Endothelial cell of umbilical vein (primary cell): ENCODE data around the gene CTNND1. TPM values are rescaled to one million over a fixed set of nuclear protein-coding genes. Genes with fewer than 3 reads are reported as not detected.

ENCODE experiments used
- BruUV-seq: library from RNA; stranded (reverse); fragments of 400-500 nt; replicated peaks from 2 replicates; lab custom pipeline; 2021; lab: Mats Ljungman, UMichigan
- CTCF ChIA-PET: fragments of 300-600, 350-600 bp; sonication (Branson Sonifier 250); formaldehyde crosslinking; loops from one replicate; lab custom pipeline; 2021; ENCODE audit warnings: antibody characterized with exemption, inconsistent platforms; lab: Charles Lee
- POLR2A ChIA-PET: fragments of 300-600, 350-600 bp; sonication (Branson Sonifier 250); formaldehyde crosslinking; loops from one replicate; lab custom pipeline; 2021; ENCODE audit warnings: antibody characterized with exemption, inconsistent platforms; lab: Charles Lee
- DNase-seq: peaks from one replicate; pipeline ENCODE4 v3.0.0-alpha.2; 2011; ENCODE audit warnings: low read depth, low spot score
- FAIRE-seq: peaks from 2 replicates; lab custom pipeline; 2011; peaks lifted over from hg19 to GRCh38; lab: Jason Lieb, UNC
- H2AFZ ChIP-seq: 2 replicates; pipeline ENCODE4 v1.6.0; 2012; ENCODE audit warnings: low read depth, low read length, control low read depth, inconsistent platforms
- H3K27ac ChIP-seq: 2 replicates; pipeline ENCODE4 v1.5.1; 2011; ENCODE audit warnings: low read depth, mild to moderate bottlenecking, control low read depth, low read length, moderate library complexity; ENCODE audit not compliant: insufficient read depth
- H3K27me3 ChIP-seq, 2 experiments: 2 replicates each; pipeline versions ENCODE4 v1.6.0 to v1.6.1; 2011; ENCODE audit warnings: low read length in 2 of 2, mixed read lengths in 1 of 2; ENCODE audit not compliant: control insufficient read depth in 2 of 2, insufficient read depth in 2 of 2
- H3K36me3 ChIP-seq, 2 experiments: 2 replicates in 1 of 2; 3 replicates in 1 of 2; pipeline ENCODE4 v1.5.1; 2011; ENCODE audit warnings: low read length in 2 of 2, mild to moderate bottlenecking in 1 of 2, moderate library complexity in 1 of 2; ENCODE audit not compliant: control insufficient read depth in 2 of 2, insufficient read depth in 2 of 2; ENCODE audit errors: extremely low read depth in 1 of 2
- H3K4me1 ChIP-seq: 3 replicates; pipeline ENCODE4 v1.5.1; 2011; ENCODE audit warnings: mild to moderate bottlenecking, low read length; ENCODE audit not compliant: control insufficient read depth, insufficient read depth; ENCODE audit errors: extremely low read depth
- H3K4me2 ChIP-seq: 2 replicates; pipeline ENCODE4 v1.6.1; 2011; ENCODE audit warnings: low read length, control low read depth, mixed read lengths; ENCODE audit not compliant: insufficient read depth
- H3K4me3 ChIP-seq, 3 experiments: fragments of 200-600 bp in 1 of 3; sonication (generic), shearing (Covaris generic) in 1 of 3; replicated peaks in 1 of 3; 2 replicates each; pipeline ENCODE4 v1.5.1; 2011 to 2016; ENCODE audit warnings: control low read depth in 3 of 3, low read length in 3 of 3, mild to moderate bottlenecking in 2 of 3, inconsistent platforms in 1 of 3, low read depth in 1 of 3, moderate library complexity in 1 of 3; ENCODE audit not compliant: insufficient read depth in 1 of 3
- H3K79me2 ChIP-seq: 2 replicates; pipeline ENCODE4 v1.6.0; 2012; ENCODE audit warnings: low read length, inconsistent platforms; ENCODE audit not compliant: control insufficient read depth, insufficient read depth
- H3K9ac ChIP-seq: replicated peaks from 2 replicates; pipeline ENCODE3; 2011; ENCODE audit warnings: low read length, control low read depth; ENCODE audit not compliant: insufficient read depth; ENCODE audit errors: extremely low read depth
- H3K9me1 ChIP-seq: replicated peaks from 3 replicates; pipeline ENCODE4 v1.6.0; 2011; ENCODE audit warnings: mild to moderate bottlenecking, low read length; ENCODE audit not compliant: control insufficient read depth, insufficient read depth; ENCODE audit errors: extremely low read depth
- H3K9me3 ChIP-seq: replicated peaks from 2 replicates; pipeline ENCODE4 v1.5.1; 2012; ENCODE audit warnings: low read length, inconsistent platforms; ENCODE audit not compliant: control insufficient read depth, insufficient read depth
- H4K20me1 ChIP-seq: replicated peaks from 2 replicates; pipeline ENCODE3; 2011; ENCODE audit warnings: mild to moderate bottlenecking, low read length; ENCODE audit not compliant: control insufficient read depth, insufficient read depth; ENCODE audit errors: extremely low read depth
- EZH2 ChIP-seq: IDR thresholded peaks from 2 replicates; pipeline ENCODE4 v1.6.1; 2012; ENCODE audit warnings: borderline replicate concordance, low read depth, mild to moderate bottlenecking, moderate library complexity, low read length, inconsistent platforms; ENCODE audit not compliant: severe bottlenecking
- FOS ChIP-seq: IDR thresholded peaks from 2 replicates; pipeline ENCODE4 v1.6.1; 2011; ENCODE audit warnings: mild to moderate bottlenecking, low read length, moderate library complexity, borderline replicate concordance; ENCODE audit not compliant: insufficient read depth
- GATA2 ChIP-seq: IDR thresholded peaks from 2 replicates; pipeline ENCODE4 v1.7.0; 2011; ENCODE audit warnings: low read depth, mild to moderate bottlenecking, moderate library complexity, mixed read lengths, low read length; ENCODE audit not compliant: insufficient read length, insufficient read depth
- JUN ChIP-seq: IDR thresholded peaks from 2 replicates; pipeline ENCODE4 v1.6.1; 2011; ENCODE audit warnings: borderline replicate concordance, low read depth; ENCODE audit not compliant: insufficient read length, insufficient read depth
- MYC ChIP-seq: IDR thresholded peaks from one replicate; pipeline ENCODE4 v1.6.1; 2011; ENCODE audit warnings: mild to moderate bottlenecking, low read depth, low read length
- POLR2A ChIP-seq: IDR thresholded peaks from 2 replicates; pipeline ENCODE4 v1.6.1; 2012; ENCODE audit warnings: low read depth, mild to moderate bottlenecking, control low read depth, low read length
- POLR2AphosphoS5 ChIP-seq: IDR thresholded peaks from 2 replicates; pipeline ENCODE4 v1.6.1; 2012; ENCODE audit warnings: low read depth, mild to moderate bottlenecking, control low read depth, low read length, moderate library complexity; ENCODE audit not compliant: insufficient read depth
- dilution Hi-C: fragments of 300-500 bp; cut with MboI; formaldehyde crosslinking; loops from one replicate; pipeline ENCODE4 v1.15.0; 2019; ENCODE audit warnings: low sequenced_read_pairs; ENCODE audit not compliant: extremely low pct_ligation_motif_present
- intact Hi-C: fragments of 100-400 bp; cut with micrococcal nuclease; formaldehyde crosslinking; loops from one replicate; pipeline ENCODE4 v1.10.0; 2022
- polyA plus RNA-seq, 4 experiments: library from polyadenylated mRNA; depleted of rRNA in 3 of 4; stranded (reverse) in 3 of 4; unstranded in 1 of 4; fragments of >200 nt; gene quantifications; 2 replicates each; pipeline versions ENCODE4 v1.2.1 to v1.2.3, GENCODE V29; 2011 to 2012; ENCODE audit warnings: missing spikeins in 1 of 4
- total RNA-seq: library from RNA; stranded (reverse); gene quantifications from 2 replicates; pipeline ENCODE4 v1.2.3, GENCODE V29; 2021
- TF ChIP-seq, protein P1 (sequence below), 2 donors: IDR thresholded peaks; 1 replicate in 1 of 2; 2 replicates in 1 of 2; pipeline ENCODE4 v1.5.1; 2011; ENCODE audit warnings: low read length in 2 of 2, mild to moderate bottlenecking in 2 of 2, moderate library complexity in 2 of 2, control low read depth in 1 of 2, inconsistent platforms in 1 of 2, low read depth in 1 of 2; ENCODE audit not compliant: insufficient read depth in 1 of 2; ENCODE audit errors: extremely low read depth in 1 of 2
- TF ChIP-seq, protein P2 (sequence below): IDR thresholded peaks from 2 replicates; pipeline ENCODE4 v1.6.1; 2011; ENCODE audit not compliant: insufficient read depth, insufficient read length

Gene CTNND1
- total and polyA plus RNA-seq, 2 donors (not counting 3 experiments of a cell fraction or from before 2014, with no cell fraction given): 152 to 268 TPM

DNA sequence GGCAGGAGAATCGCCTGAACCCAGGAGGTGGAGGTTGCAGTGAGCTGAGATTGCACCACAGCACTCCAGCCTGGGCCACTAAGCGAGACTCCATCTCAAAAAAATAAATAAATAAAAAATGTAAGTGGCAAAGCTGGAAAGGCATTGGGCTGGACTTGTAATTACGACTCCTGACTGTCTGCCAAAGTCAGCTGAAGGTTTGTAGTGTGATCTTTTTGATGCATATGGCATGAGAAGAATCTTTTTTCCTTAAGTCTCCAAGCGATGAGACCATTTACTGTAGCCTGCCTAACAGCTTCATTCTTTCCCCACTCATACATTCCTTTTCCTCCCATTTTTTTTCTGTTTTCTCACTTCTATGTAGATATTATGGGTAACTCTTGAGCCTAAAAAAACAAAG is 24.8 kb downstream of the CTNND1 start:
- no peaks in the 10 kb centered on the region for H3K27me3 ChIP-seq
- peaks cover 97% of the 10 kb centered on the region for H3K79me2 ChIP-seq
- no TSS peak for BruUV-seq
- peaks cover 2 to 3% of the 10 kb centered on the region in 2 experiments for H3K36me3 ChIP-seq
- FAIRE-seq (no peak), DNase-seq (no peak)
- no peak overlapping the region for H3K27ac ChIP-seq
- H3K4me2 ChIP-seq: no peak overlapping the region
- dilution Hi-C loops (no loop called here), intact Hi-C loops (no loop called here)
- TF ChIP-seq FOS: no peak
- TF ChIP-seq, protein P1, sequence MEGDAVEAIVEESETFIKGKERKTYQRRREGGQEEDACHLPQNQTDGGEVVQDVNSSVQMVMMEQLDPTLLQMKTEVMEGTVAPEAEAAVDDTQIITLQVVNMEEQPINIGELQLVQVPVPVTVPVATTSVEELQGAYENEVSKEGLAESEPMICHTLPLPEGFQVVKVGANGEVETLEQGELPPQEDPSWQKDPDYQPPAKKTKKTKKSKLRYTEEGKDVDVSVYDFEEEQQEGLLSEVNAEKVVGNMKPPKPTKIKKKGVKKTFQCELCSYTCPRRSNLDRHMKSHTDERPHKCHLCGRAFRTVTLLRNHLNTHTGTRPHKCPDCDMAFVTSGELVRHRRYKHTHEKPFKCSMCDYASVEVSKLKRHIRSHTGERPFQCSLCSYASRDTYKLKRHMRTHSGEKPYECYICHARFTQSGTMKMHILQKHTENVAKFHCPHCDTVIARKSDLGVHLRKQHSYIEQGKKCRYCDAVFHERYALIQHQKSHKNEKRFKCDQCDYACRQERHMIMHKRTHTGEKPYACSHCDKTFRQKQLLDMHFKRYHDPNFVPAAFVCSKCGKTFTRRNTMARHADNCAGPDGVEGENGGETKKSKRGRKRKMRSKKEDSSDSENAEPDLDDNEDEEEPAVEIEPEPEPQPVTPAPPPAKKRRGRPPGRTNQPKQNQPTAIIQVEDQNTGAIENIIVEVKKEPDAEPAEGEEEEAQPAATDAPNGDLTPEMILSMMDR (IDR thresholded peaks at IDR 0.05; ENCODE audit: extremely low read depth in 1 of 2, insufficient read depth in 1 of 2, low read depth in 1 of 2, low read length in 2 of 2): no peak
- no peak for TF ChIP-seq POLR2AphosphoS5
- TF ChIP-seq POLR2A: no peak
- no peak for TF ChIP-seq GATA2
- no peak for TF ChIP-seq MYC
- TF ChIP-seq, protein P2, sequence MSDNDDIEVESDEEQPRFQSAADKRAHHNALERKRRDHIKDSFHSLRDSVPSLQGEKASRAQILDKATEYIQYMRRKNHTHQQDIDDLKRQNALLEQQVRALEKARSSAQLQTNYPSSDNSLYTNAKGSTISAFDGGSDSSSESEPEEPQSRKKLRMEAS: no peak
- TF ChIP-seq JUN: no peak
- no peak for TF ChIP-seq EZH2
- H4K20me1 ChIP-seq: peaks cover 13% of the 10 kb centered on the region
- H3K9me1 ChIP-seq: no peaks in the 10 kb centered on the region
- CTCF ChIA-PET: interaction anchor here (1.0 kb wide), 1 partner anchor 14 kb away, joined by 4 read pairs; no protein-coding TSS in a partner anchor
- peaks cover 19% of the 10 kb centered on the region for H3K4me1 ChIP-seq
- POLR2A ChIA-PET: no interaction called here
- H3K9ac ChIP-seq: no peak overlapping the region
- no peaks in the 10 kb centered on the region for H3K9me3 ChIP-seq
- H2AFZ ChIP-seq: no peak overlapping the region
- H3K4me3 ChIP-seq: no peak overlapping the region
